GM12878 (cell line): ENCODE results near the gene POLR2F. TPM values are rescaled to one million over a fixed set of nuclear protein-coding genes. Genes with fewer than 3 reads are reported as not detected.

Source experiments
- ATAC-seq: fragments of 200-7000 bp; cut with Tn5 transposase; 3 replicates; pipeline ENCODE4 v1.9.1; 2020; ENCODE audit warnings: mild to moderate bottlenecking, moderate library complexity
- BruUV-seq: library from RNA; stranded (reverse); fragments of 400-500 nt; replicated peaks from 2 replicates; lab custom pipeline; 2021; lab: Mats Ljungman, UMichigan
- CTCF ChIA-PET: fragments of 300-600 bp; sonication (Branson Sonifier 250); formaldehyde crosslinking; extraction: SDS; loops from one replicate; lab custom pipeline; 2021; ENCODE audit warnings: inconsistent platforms; lab: Yijun Ruan, JAX
- POLR2A ChIA-PET: fragments of 350-600 bp; formaldehyde crosslinking; extraction: SDS; loops from one replicate; lab custom pipeline; 2021; ENCODE audit warnings: inconsistent platforms; lab: Charles Lee
- RAD21 ChIA-PET: fragments of 300-600 bp; sonication (Branson Sonifier 250); formaldehyde crosslinking; loops from one replicate; lab custom pipeline; 2023; ENCODE audit warnings: antibody characterized with exemption; ENCODE audit not compliant: unreplicated experiment; lab: Charles Lee
- SMC1A ChIA-PET: fragments of 300-600 bp; sonication (Branson Sonifier 250); formaldehyde crosslinking; loops from one replicate; lab custom pipeline; 2023; ENCODE audit not compliant: unreplicated experiment, uncharacterized antibody; lab: Charles Lee
- DNase-seq: peaks from one replicate; pipeline ENCODE4 v3.0.0-alpha.2; 2011; ENCODE audit warnings: low read depth, low spot score
- FAIRE-seq: peaks from 3 replicates; lab custom pipeline; 2011; peaks lifted over from hg19 to GRCh38; lab: Jason Lieb, UNC
- H2AFZ ChIP-seq: 2 replicates; pipeline ENCODE4 v1.6.0; 2011; ENCODE audit warnings: low read depth, low read length, control low read depth; ENCODE audit not compliant: control insufficient read depth
- H3K27ac ChIP-seq: 2 replicates; pipeline ENCODE4 v1.5.1; 2011; ENCODE audit warnings: control low read depth; ENCODE audit not compliant: control insufficient read depth, insufficient read depth
- H3K27me3 ChIP-seq, 2 experiments: replicated peaks in 1 of 2; 2 replicates each; pipeline versions ENCODE4 v1.6.0 to v1.6.1; 2011; ENCODE audit warnings: low read length in 1 of 2; ENCODE audit not compliant: control insufficient read depth in 2 of 2, insufficient read depth in 2 of 2
- H3K36me3 ChIP-seq, 2 experiments: 2 replicates each; pipeline ENCODE4 v1.5.1; 2011; ENCODE audit warnings: low read length in 1 of 2; ENCODE audit not compliant: control insufficient read depth in 2 of 2, insufficient read depth in 2 of 2
- H3K4me1 ChIP-seq: 2 replicates; pipeline ENCODE4 v1.6.1; 2011; ENCODE audit warnings: mild to moderate bottlenecking, low read length, moderate library complexity, mixed read lengths; ENCODE audit not compliant: control insufficient read depth, insufficient read depth
- H3K4me2 ChIP-seq: 2 replicates; pipeline ENCODE4 v1.6.0; 2011; ENCODE audit warnings: control low read depth; ENCODE audit not compliant: control insufficient read depth, insufficient read depth
- H3K4me3 ChIP-seq: fragments of 200-600 bp; sonication (generic); 2 replicates; pipeline ENCODE4 v1.5.1; 2016
- H3K79me2 ChIP-seq: 2 replicates; pipeline ENCODE4 v1.6.0; 2011; ENCODE audit warnings: low read length; ENCODE audit not compliant: control insufficient read depth, insufficient read depth
- H3K9ac ChIP-seq: 2 replicates; pipeline ENCODE4 v1.8.0; 2011; ENCODE audit warnings: low read length, control low read depth, mixed read lengths; ENCODE audit not compliant: control insufficient read depth, insufficient read depth
- H3K9me3 ChIP-seq: replicated peaks from 3 replicates; pipeline ENCODE4 v1.5.1; 2011; ENCODE audit warnings: mild to moderate bottlenecking, low read length; ENCODE audit not compliant: control insufficient read depth, insufficient read depth
- H4K20me1 ChIP-seq: 2 replicates; pipeline ENCODE4 v1.6.0; 2011; ENCODE audit not compliant: control insufficient read depth, insufficient read depth
- CBFB ChIP-seq: IDR thresholded peaks from 2 replicates; pipeline ENCODE4 v1.6.1; 2016; ENCODE audit warnings: antibody characterized with exemption, low read depth
- CREB1 ChIP-seq: IDR thresholded peaks from 2 replicates; pipeline ENCODE4 v1.6.1; 2012; ENCODE audit warnings: low read depth, mild to moderate bottlenecking, inconsistent platforms
- DPF2 ChIP-seq: fragments of 450-650 bp; IDR thresholded peaks from 2 replicates; pipeline ENCODE4 v1.6.1; 2017; ENCODE audit warnings: mild to moderate bottlenecking
- FOS ChIP-seq: IDR thresholded peaks from 3 replicates; pipeline ENCODE4 v1.6.1; 2011; ENCODE audit warnings: borderline replicate concordance; ENCODE audit not compliant: insufficient read length; ENCODE audit errors: extremely low read depth
- HDAC6 ChIP-seq: fragments of 200-600 bp; sonication (generic); IDR thresholded peaks from one replicate; pipeline ENCODE4 v1.8.0; 2017; ENCODE audit warnings: antibody characterized with exemption; ENCODE audit not compliant: unreplicated experiment
- PAX5 ChIP-seq: IDR thresholded peaks from 2 replicates; pipeline ENCODE4 v1.6.1; 2011; ENCODE audit warnings: low read depth, low read length, borderline replicate concordance
- POLR2A ChIP-seq: IDR thresholded peaks from 2 replicates; pipeline ENCODE4 v1.6.1; 2011; ENCODE audit warnings: low read depth, mild to moderate bottlenecking, low read length
- RAD21 ChIP-seq: IDR thresholded peaks from 2 replicates; pipeline ENCODE4 v1.6.1; 2011; ENCODE audit warnings: mild to moderate bottlenecking, low read depth, low read length, moderate library complexity; ENCODE audit not compliant: insufficient read depth
- SP1 ChIP-seq: IDR thresholded peaks from one replicate; pipeline ENCODE4 v1.6.1; 2011; ENCODE audit warnings: low read depth, low read length
- SRF ChIP-seq, 2 experiments: IDR thresholded peaks; 2 replicates each; pipeline ENCODE4 v1.6.1; 2011; ENCODE audit warnings: low read depth in 2 of 2, low read length in 2 of 2, mild to moderate bottlenecking in 1 of 2, moderate library complexity in 1 of 2
- SUZ12 ChIP-seq: fragments of 200-600 bp; sonication (generic); IDR thresholded peaks from one replicate; pipeline ENCODE4 v1.6.1; 2018; ENCODE audit warnings: antibody characterized with exemption, mild to moderate bottlenecking; ENCODE audit not compliant: unreplicated experiment
- WGBS: methylation state at CpG from one replicate; pipeline ENCODE4 v1.1.6; 2016; ENCODE audit warnings: low lambda C conversion rate; ENCODE audit not compliant: insufficient replicate concordance, insufficient coverage; ENCODE audit errors: missing lambda C conversion rate; 5-methylcytosine and 5-hydroxymethylcytosine counted together
- in situ Hi-C: fragments of 300-500 bp; cut with MboI; formaldehyde crosslinking; loops from 9 replicates; pipeline ENCODE4 v1.14.3; 2018; ENCODE audit warnings: mixed read lengths
- intact Hi-C: fragments of 100-400 bp; cut with micrococcal nuclease; formaldehyde crosslinking; loops from one replicate; pipeline ENCODE4 v1.14.2; 2022; ENCODE audit not compliant: unreplicated experiment
- polyA plus RNA-seq, 11 experiments: library from polyadenylated mRNA; depleted of rRNA in 4 of 11; unstranded in 6 of 11; stranded (reverse) in 5 of 11; fragments of >200 nt; fragmentation: Nextera tagmentation in 4 of 11; fragmentation: Illumina TruSeq in 1 of 11; extraction: Ambion mirVana in 4 of 11; extraction: Trizol in 1 of 11; gene quantifications; 1 replicate in 1 of 11; 2 replicates in 10 of 11; pipeline versions ENCODE4 v1.2.1 to v1.2.3, GENCODE V29; 2011 to 2016; ENCODE audit warnings: inconsistent platforms in 2 of 11, missing spikeins in 2 of 11, low read depth in 1 of 11
- total RNA-seq, 4 experiments: library from RNA; depleted of rRNA in 3 of 4; stranded (reverse); fragments of >200 nt in 3 of 4; fragmentation: Illumina TruSeq in 1 of 4; extraction: Trizol in 1 of 4; gene quantifications; 2 replicates each; pipeline versions ENCODE4 v1.2.1 to v1.2.3, GENCODE V29; 2013 to 2021
- TF ChIP-seq, protein P1 (sequence below): fragments of 450-650 bp; IDR thresholded peaks from 2 replicates; pipeline ENCODE4 v1.6.1; 2017; ENCODE audit warnings: antibody characterized with exemption, mild to moderate bottlenecking, moderate library complexity
- TF ChIP-seq, protein P2 (sequence below): IDR thresholded peaks from 2 replicates; pipeline ENCODE4 v1.6.1; 2011; ENCODE audit warnings: low read depth, mild to moderate bottlenecking, low read length, moderate library complexity, borderline replicate concordance; ENCODE audit errors: extremely low read depth

The POLR2F gene
- total and polyA plus RNA-seq, 10 of the 15 experiments (the other 5 are each of a cell fraction or from before 2014, with no cell fraction given) = 71.9 to 218 (median 100.0) TPM

DNA sequence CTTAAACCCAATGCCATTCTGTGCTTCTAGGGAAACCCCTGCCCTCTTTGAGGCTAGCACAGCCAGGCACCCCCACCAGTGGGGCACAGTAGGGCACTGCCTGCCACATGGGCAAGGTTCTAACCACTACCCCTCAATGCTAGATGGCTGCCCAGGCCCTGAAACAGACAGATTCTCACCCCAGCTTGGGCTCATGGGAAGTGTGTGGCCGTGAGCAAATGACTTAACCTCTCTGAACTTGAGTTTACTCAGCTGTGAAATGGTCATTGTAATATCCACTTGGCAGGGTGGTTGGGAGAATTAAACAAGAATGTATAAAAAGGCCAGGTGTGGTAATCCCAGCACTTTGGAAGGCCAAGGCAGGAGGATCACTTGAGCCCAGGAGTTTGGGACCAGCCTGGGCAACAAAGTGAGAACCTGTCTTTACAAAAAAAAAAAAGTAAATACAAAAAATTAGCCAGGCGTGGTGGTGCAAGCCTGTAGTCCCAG, 22.5 kb upstream of the POLR2F start:
- H3K4me1 ChIP-seq = peaks cover 10% of the 10 kb centered on the region
- intact Hi-C loops (loop anchor here (5.0 to 10.0 kb wide), 3 partner anchors 44 to 396 kb away; no protein-coding TSS in a partner anchor), in situ Hi-C loops (no loop called here)
- no peak overlapping the region for H2AFZ ChIP-seq
- SMC1A ChIA-PET = interaction anchor here (0.8 to 1.4 kb wide), 2 partner anchors 35 to 74 kb away, joined by 3 to 4 read pairs; no protein-coding TSS in a partner anchor
- H3K36me3 ChIP-seq = peaks cover 0 to 9% of the 10 kb centered on the region in 2 experiments; a peak in 3 of 4 replicates
- no peaks in the 10 kb centered on the region for H3K9me3 ChIP-seq
- RAD21 ChIA-PET = no interaction called here
- POLR2A ChIA-PET = interaction anchor here (0.6 kb wide), 1 partner anchor 12 kb away, joined by 3 read pairs; no protein-coding TSS in a partner anchor
- BruUV-seq = no TSS peak
- CTCF ChIA-PET = interaction anchor here (0.6 to 1.9 kb wide), 7 partner anchors 21 to 114 kb away, joined by 3 to 9 read pairs (median 5); no protein-coding TSS in a partner anchor
- WGBS = 50% methylated on average over 2 of the region's 2 CpGs
- no peak for DNase-seq
- TF ChIP-seq, protein P1, sequence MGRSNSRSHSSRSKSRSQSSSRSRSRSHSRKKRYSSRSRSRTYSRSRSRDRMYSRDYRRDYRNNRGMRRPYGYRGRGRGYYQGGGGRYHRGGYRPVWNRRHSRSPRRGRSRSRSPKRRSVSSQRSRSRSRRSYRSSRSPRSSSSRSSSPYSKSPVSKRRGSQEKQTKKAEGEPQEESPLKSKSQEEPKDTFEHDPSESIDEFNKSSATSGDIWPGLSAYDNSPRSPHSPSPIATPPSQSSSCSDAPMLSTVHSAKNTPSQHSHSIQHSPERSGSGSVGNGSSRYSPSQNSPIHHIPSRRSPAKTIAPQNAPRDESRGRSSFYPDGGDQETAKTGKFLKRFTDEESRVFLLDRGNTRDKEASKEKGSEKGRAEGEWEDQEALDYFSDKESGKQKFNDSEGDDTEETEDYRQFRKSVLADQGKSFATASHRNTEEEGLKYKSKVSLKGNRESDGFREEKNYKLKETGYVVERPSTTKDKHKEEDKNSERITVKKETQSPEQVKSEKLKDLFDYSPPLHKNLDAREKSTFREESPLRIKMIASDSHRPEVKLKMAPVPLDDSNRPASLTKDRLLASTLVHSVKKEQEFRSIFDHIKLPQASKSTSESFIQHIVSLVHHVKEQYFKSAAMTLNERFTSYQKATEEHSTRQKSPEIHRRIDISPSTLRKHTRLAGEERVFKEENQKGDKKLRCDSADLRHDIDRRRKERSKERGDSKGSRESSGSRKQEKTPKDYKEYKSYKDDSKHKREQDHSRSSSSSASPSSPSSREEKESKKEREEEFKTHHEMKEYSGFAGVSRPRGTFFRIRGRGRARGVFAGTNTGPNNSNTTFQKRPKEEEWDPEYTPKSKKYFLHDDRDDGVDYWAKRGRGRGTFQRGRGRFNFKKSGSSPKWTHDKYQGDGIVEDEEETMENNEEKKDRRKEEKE = no peak
- TF ChIP-seq HDAC6 = no peak
- TF ChIP-seq CREB1 = no peak
- TF ChIP-seq RAD21 = no peak
- TF ChIP-seq, protein P2, sequence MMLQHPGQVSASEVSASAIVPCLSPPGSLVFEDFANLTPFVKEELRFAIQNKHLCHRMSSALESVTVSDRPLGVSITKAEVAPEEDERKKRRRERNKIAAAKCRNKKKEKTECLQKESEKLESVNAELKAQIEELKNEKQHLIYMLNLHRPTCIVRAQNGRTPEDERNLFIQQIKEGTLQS = no peak
- TF ChIP-seq SUZ12 = no peak
- no peak for TF ChIP-seq POLR2A
- TF ChIP-seq FOS = no peak
- TF ChIP-seq SP1 = no peak
- no peak for TF ChIP-seq SRF (IDR thresholded peaks at IDR 0.05; ENCODE audit: low read depth in 2 of 2, low read length in 2 of 2)
- no peak for TF ChIP-seq DPF2
- no peak for TF ChIP-seq CBFB
- no peak for TF ChIP-seq PAX5
- H4K20me1 ChIP-seq = no peaks in the 10 kb centered on the region
- no peak overlapping the region for H3K27ac ChIP-seq
- no peak overlapping the region for H3K9ac ChIP-seq
- H3K27me3 ChIP-seq = no peaks in the 10 kb centered on the region
- H3K4me2 ChIP-seq = no peak overlapping the region
- no peak; the same call in 2 of the 3 replicates for ATAC-seq
- FAIRE-seq = no peak
- no peaks in the 10 kb centered on the region for H3K79me2 ChIP-seq
- no peak overlapping the region for H3K4me3 ChIP-seq
